Spinal cord (tissue), 10 donors: ENCODE results near the gene HID1. TPM values are rescaled to one million over a fixed set of nuclear protein-coding genes. Genes with fewer than 3 reads are reported as not detected.

Experiments
- DNase-seq, 6 donors: peaks; one replicate each; pipeline versions ENCODE4 v3.0.0 to v3.0.0-alpha.2; 2013 to 2015; ENCODE audit warnings: low spot score in 6 of 6, low read depth in 4 of 6
- H3K27ac ChIP-seq: one replicate; pipeline ENCODE4 v1.5.1; 2013; ENCODE audit warnings: low read depth, low read length, control low read depth
- H3K27me3 ChIP-seq: one replicate; pipeline ENCODE4 v1.6.1; 2013; ENCODE audit warnings: low read length; ENCODE audit not compliant: control insufficient read depth, insufficient read depth
- H3K36me3 ChIP-seq: one replicate; pipeline ENCODE4 v1.6.1; 2013; ENCODE audit warnings: low read length; ENCODE audit not compliant: control insufficient read depth, insufficient read depth
- H3K4me1 ChIP-seq: one replicate; pipeline ENCODE4 v1.6.1; 2013; ENCODE audit warnings: low read length; ENCODE audit not compliant: control insufficient read depth, insufficient read depth
- H3K4me3 ChIP-seq: one replicate; pipeline ENCODE4 v1.5.1; 2013; ENCODE audit warnings: low read depth, low read length, control low read depth
- H3K9me3 ChIP-seq: one replicate; pipeline ENCODE4 v1.6.1; 2013; ENCODE audit warnings: low read length; ENCODE audit not compliant: control insufficient read depth, insufficient read depth
- WGBS: methylation state at CpG from one replicate; pipeline ENCODE4 v1.1.5; 2013; ENCODE audit warnings: missing lambda C conversion rate; ENCODE audit not compliant: insufficient coverage; 5-methylcytosine and 5-hydroxymethylcytosine counted together
- polyA plus RNA-seq, 2 donors: library from polyadenylated mRNA; unstranded; fragments of 120-200 nt; gene quantifications; one replicate each; pipeline ENCODE4 v1.2.1, GENCODE V29; 2013; ENCODE audit not compliant: insufficient read length in 2 of 2
- total RNA-seq, 2 donors: library from RNA; depleted of rRNA in 1 of 2; stranded (reverse); fragments of 120-200 nt in 1 of 2; fragments of >200 nt in 1 of 2; gene quantifications; one replicate each; pipeline versions ENCODE4 v1.2.3 to v1.2.4, GENCODE V29; 2013 to 2014
- donor health status: healthy.

Gene HID1
- total and polyA plus RNA-seq, 4 donors = 12.3 to 61.6 (median 33.8) TPM

DNA sequence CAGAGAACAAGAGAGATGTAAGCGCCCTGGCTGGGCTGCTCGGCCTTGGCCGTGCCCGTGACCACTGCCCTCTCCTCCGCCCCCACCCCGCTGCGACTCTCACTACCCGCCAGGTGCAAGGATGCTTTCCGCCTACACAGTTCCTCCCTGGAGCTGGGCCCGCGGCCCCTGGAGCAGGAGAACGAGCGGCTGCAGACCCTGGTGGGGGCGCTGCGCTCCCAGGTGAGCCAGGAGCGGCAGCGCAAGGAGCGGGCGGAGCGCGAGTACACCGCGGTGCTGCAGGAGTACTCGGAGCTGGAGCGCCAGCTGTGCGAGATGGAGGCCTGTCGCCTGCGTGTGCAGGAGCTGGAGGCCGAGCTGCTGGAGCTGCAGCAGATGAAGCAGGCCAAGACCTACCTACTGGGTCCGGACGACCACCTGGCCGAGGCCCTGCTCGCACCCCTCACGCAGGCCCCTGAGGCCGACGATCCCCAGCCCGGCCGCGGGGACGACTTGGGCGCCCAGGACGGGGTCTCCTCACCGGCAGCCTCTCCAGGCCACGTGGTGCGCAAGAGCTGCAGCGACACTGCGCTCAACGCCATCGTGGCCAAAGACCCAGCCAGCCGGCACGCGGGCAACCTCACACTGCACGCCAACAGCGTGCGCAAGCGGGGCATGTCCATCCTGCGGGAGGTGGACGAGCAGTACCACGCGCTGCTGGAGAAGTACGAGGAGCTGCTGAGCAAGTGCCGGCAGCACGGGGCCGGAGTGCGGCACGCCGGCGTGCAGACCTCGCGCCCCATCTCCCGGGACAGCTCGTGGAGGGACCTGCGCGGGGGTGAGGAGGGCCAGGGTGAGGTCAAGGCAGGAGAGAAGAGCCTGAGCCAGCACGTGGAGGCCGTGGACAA, 30.8 kb upstream of the HID1 start:
- 82% methylated on average over 74 of the region's 76 CpGs for WGBS
- H3K36me3 ChIP-seq = peaks cover 74% of the 10 kb centered on the region
- no peak overlapping the region for H3K4me3 ChIP-seq
- no peaks in the 10 kb centered on the region for H3K9me3 ChIP-seq
- H3K4me1 ChIP-seq = no peaks in the 10 kb centered on the region
- no peak for DNase-seq
- no peak overlapping the region for H3K27ac ChIP-seq
- H3K27me3 ChIP-seq = no peaks in the 10 kb centered on the region

- WGBS = 99% methylated on average over 13 of the region's 15 CpGs
- Histone ChIP-seq H3K4me3 (no peak overlapping the region), H3K9me3 (no peaks in the 10 kb centered on the region), H3K27ac (no peak overlapping the region), H3K27me3 (no peaks in the 10 kb centered on the region), H3K36me3 (peaks cover 72% of the 10 kb centered on the region), H3K4me1 (no peaks in the 10 kb centered on the region)
- no peak for DNase-seq
Measured at GRCh38 chr17:75001915-75002843, 29.6 kb upstream of the HID1 start.

DNA sequence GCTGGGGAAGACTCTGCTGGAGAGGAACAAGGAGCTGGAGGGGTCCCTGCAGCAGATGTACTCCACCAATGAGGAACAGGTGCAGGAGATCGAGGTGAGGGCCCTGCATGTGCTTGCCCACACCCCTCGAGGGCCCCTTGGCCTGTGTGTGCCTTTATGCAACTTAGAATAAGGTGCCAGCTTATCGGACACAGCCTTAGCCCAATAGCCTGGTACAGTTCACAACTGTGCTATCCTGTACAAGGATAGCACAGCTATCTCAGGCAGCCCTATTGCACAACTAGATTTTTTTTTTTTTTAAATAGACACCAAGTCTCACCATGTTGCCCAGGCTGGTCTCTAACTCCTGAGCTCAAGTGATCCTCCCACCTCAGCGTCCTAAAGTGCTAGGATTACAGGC, 27.0 kb upstream of the HID1 start:
- WGBS = 86% methylated on average over 3 of the region's 4 CpGs
- DNase-seq = no peak
- peaks cover 58% of the 10 kb centered on the region for H3K36me3 ChIP-seq

DNA sequence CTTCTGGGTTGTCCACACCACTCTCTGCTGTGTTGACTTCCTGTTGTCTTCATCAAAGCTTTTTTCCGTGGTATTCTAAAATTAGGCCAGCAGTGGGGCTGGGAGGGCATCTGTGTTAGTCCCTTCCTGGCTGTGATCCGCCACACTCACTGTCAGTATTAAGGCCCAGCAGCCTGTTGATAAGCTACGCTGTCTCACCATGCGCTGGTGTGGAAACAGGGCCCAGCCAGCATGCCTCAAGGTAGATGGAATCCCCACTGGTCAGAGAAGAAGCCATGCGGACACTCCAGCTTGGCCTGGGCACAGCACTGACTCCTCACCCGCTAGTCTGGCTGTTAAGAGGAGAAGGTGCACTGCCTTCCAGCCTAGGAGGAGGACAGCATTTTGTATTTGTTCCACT, 26.2 kb upstream of the HID1 start:
- no peak for DNase-seq
- no peak overlapping the region for H3K27ac ChIP-seq

More for the DNA sequence above, 27.0 kb upstream of the HID1 start:
- H3K27ac ChIP-seq = no peak overlapping the region
- no peak overlapping the region for H3K4me3 ChIP-seq
- no peaks in the 10 kb centered on the region for H3K27me3 ChIP-seq
- no peaks in the 10 kb centered on the region for H3K4me1 ChIP-seq
- H3K9me3 ChIP-seq = no peaks in the 10 kb centered on the region

GRCh38 chr17:74995847-74996246, 23.3 kb upstream of the HID1 start:
- Histone ChIP-seq H3K36me3 (peaks cover 28% of the 10 kb centered on the region), H3K9me3 (no peaks in the 10 kb centered on the region), H3K4me3 (no peak overlapping the region), H3K4me1 (peaks cover 5% of the 10 kb centered on the region), H3K27ac (no peak overlapping the region), H3K27me3 (no peaks in the 10 kb centered on the region)
- no CpG with 5 or more reads among the region's 5 CpGs for WGBS
- no peak for DNase-seq

More for the DNA sequence above, 26.2 kb upstream of the HID1 start:
- H3K27me3 ChIP-seq = no peaks in the 10 kb centered on the region
- 80% methylated on average over 4 of the region's 6 CpGs for WGBS
- no peaks in the 10 kb centered on the region for H3K4me1 ChIP-seq
- H3K9me3 ChIP-seq = no peaks in the 10 kb centered on the region
- peaks cover 51% of the 10 kb centered on the region for H3K36me3 ChIP-seq
- H3K4me3 ChIP-seq = no peak overlapping the region

GRCh38 chr17:74994440-74994839, 21.9 kb upstream of the HID1 start:
- Histone ChIP-seq H3K27ac (no peak overlapping the region), H3K9me3 (no peaks in the 10 kb centered on the region), H3K27me3 (no peaks in the 10 kb centered on the region), H3K36me3 (peaks cover 22% of the 10 kb centered on the region), H3K4me1 (peaks cover 18% of the 10 kb centered on the region), H3K4me3 (no peak overlapping the region)
- DNase-seq = no peak
- WGBS = 90% methylated on average over 2 of the region's 7 CpGs

DNA sequence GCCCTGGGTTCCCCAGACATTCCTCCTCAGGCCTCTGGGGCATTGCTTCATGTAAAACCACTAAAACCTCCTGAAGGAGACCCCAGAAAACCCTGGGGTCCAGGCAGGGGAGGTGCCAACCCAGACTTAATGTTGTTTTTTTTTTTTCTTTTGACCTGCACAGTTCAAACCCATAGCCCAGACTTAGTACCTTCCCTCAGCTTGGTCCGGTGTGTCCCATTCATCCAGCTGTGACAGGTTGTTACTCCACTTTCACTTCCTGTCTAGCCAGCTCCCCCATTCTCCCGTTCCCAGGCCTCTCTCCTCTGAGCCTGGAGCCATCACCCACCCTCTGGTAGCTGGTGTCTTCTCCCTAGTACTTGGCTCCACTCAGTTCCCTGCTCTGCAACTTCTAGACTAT, 19.7 kb upstream of the HID1 start:
- H3K36me3 ChIP-seq = peaks cover 18% of the 10 kb centered on the region
- H3K4me1 ChIP-seq = peaks cover 31% of the 10 kb centered on the region
- H3K9me3 ChIP-seq = no peaks in the 10 kb centered on the region
- DNase-seq = no peak
- H3K27ac ChIP-seq = no peak overlapping the region
- H3K27me3 ChIP-seq = no peaks in the 10 kb centered on the region
- H3K4me3 ChIP-seq = no peak overlapping the region
- 64% methylated on average over 2 of the region's 2 CpGs for WGBS

GRCh38 chr17:74990581-74991105, 18.1 kb upstream of the HID1 start:
- no peak for DNase-seq
- H3K4me1 ChIP-seq = peaks cover 35% of the 10 kb centered on the region
- H3K9me3 ChIP-seq = no peaks in the 10 kb centered on the region
- peaks cover 18% of the 10 kb centered on the region for H3K36me3 ChIP-seq
- no peak overlapping the region for H3K4me3 ChIP-seq
- no peak overlapping the region for H3K27ac ChIP-seq
- H3K27me3 ChIP-seq = no peaks in the 10 kb centered on the region
- 94% methylated on average over 9 of the region's 10 CpGs for WGBS

GRCh38 chr17:74987909-74988711, 15.6 kb upstream of the HID1 start:
- no peaks in the 10 kb centered on the region for H3K27me3 ChIP-seq
- no peaks in the 10 kb centered on the region for H3K9me3 ChIP-seq
- peaks cover 8% of the 10 kb centered on the region for H3K36me3 ChIP-seq
- DNase-seq = peak in 2 of 6 donors; percentile 87 to 92
- H3K4me3 ChIP-seq = peak overlapping the region; percentile 63
- WGBS = under 1% methylated on average over 75 of the region's 76 CpGs
- peaks cover 36% of the 10 kb centered on the region for H3K4me1 ChIP-seq
- H3K27ac ChIP-seq = peak overlapping the region; percentile 85
